MM.1S (cell line): ENCODE measurements around the gene ENG.
"Not testable (repeated sequence)": the region's sequence is repeated elsewhere in the genome, so short reads cannot be mapped to it uniquely, and the experiment has no call there.

Experiments
- DNase-seq: peaks from one replicate; pipeline ENCODE4 v3.0.0-alpha.2; 2015
- H2AFZ ChIP-seq: fragments of 300-600 bp; sonication (generic); 2 replicates; pipeline ENCODE4 v1.6.0; 2016; ENCODE audit warnings: antibody characterized with exemption, low read length
- H3F3A ChIP-seq: fragments of 300-600 bp; sonication (generic); 2 replicates; pipeline ENCODE4 v1.6.1; 2016; ENCODE audit warnings: mild to moderate bottlenecking, antibody characterized with exemption, low read length, moderate library complexity, mixed read lengths; ENCODE audit not compliant: insufficient read depth
- H3K27ac ChIP-seq: fragments of 300-600 bp; sonication (generic); 2 replicates; pipeline ENCODE4 v1.5.1; 2016; ENCODE audit warnings: mild to moderate bottlenecking, low read length
- H3K27me3 ChIP-seq: fragments of 300-600 bp; sonication (generic); replicated peaks from 2 replicates; pipeline ENCODE4 v1.6.0; 2016; ENCODE audit warnings: low read length; ENCODE audit not compliant: insufficient read depth
- H3K36me3 ChIP-seq: fragments of 300-600 bp; sonication (generic); replicated peaks from 2 replicates; pipeline ENCODE4 v1.6.1; 2016; ENCODE audit warnings: mild to moderate bottlenecking, low read length, mixed read lengths; ENCODE audit not compliant: insufficient read depth
- H3K4me1 ChIP-seq: fragments of 300-600 bp; sonication (generic); 2 replicates; pipeline ENCODE4 v1.6.1; 2016; ENCODE audit warnings: low read length, mixed read lengths
- H3K4me2 ChIP-seq: fragments of 300-600 bp; sonication (generic); 2 replicates; pipeline ENCODE4 v1.6.0; 2016; ENCODE audit warnings: low read depth, low read length
- H3K4me3 ChIP-seq: fragments of 300-600 bp; sonication (generic); 2 replicates; pipeline ENCODE4 v1.5.1; 2016; ENCODE audit warnings: low read length, mixed read lengths
- H3K79me2 ChIP-seq: fragments of 300-600 bp; sonication (generic); 2 replicates; pipeline ENCODE4 v1.6.1; 2016; ENCODE audit warnings: mixed run types, low read length, mixed read lengths
- H3K9ac ChIP-seq: fragments of 300-600 bp; sonication (generic); 2 replicates; pipeline ENCODE4 v1.6.1; 2016; ENCODE audit warnings: low read length, mixed read lengths
- H3K9me2 ChIP-seq: fragments of 300-600 bp; sonication (generic); replicated peaks from 2 replicates; pipeline ENCODE4 v1.6.1; 2016; ENCODE audit warnings: mild to moderate bottlenecking, low read length, mixed read lengths; ENCODE audit not compliant: insufficient read depth
- H3K9me3 ChIP-seq: fragments of 300-600 bp; sonication (generic); replicated peaks from 2 replicates; pipeline ENCODE4 v1.6.1; 2016; ENCODE audit warnings: mild to moderate bottlenecking, low read length, mixed read lengths; ENCODE audit not compliant: insufficient read depth
- H4K20me1 ChIP-seq: fragments of 300-600 bp; sonication (generic); 2 replicates; pipeline ENCODE4 v1.6.1; 2016; ENCODE audit warnings: mild to moderate bottlenecking, low read length, moderate library complexity, mixed read lengths; ENCODE audit not compliant: insufficient read depth
- EZH2 ChIP-seq: fragments of 300-600 bp; sonication (generic); optimal IDR thresholded peaks from 2 replicates; pipeline ENCODE3; 2017; ENCODE audit warnings: low read depth, mild to moderate bottlenecking, antibody characterized with exemption, low read length, mixed read lengths
- EZH2phosphoT487 ChIP-seq: fragments of 300-600 bp; sonication (generic); IDR thresholded peaks from 2 replicates; pipeline ENCODE4 v1.6.1; 2018; ENCODE audit warnings: antibody characterized with exemption, low read length
- TF ChIP-seq, protein P1 (sequence below): fragments of 300-600 bp; sonication (generic); IDR thresholded peaks from 2 replicates; pipeline ENCODE4 v1.5.1; 2016; ENCODE audit warnings: antibody characterized with exemption, low read length, mixed read lengths

Gene ENG

DNA sequence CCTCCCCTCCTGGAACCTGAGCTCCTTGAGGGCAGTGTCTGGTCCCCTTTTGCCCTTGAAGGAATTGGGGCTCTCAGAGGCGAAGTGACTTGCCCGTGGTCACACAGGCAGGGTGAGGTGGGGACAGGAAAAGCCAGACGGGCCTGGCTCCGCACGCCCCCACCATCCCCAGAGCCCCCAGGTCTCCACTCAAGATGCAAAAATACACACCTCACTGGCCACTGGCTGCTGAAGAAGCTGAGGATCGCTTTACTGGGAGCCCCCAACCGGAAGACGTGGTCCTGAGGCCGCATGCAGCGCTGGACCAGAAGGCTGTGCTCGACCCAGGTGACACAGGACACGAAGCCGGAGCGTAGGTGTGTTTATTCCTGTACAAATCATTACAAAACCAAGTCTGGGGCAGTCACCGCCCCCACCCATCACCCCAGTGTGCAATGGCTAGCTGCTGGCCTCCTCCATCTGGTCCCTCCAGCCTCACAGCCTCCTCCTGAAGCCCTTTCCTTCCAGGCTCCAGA, 30.6 kb upstream of the ENG start:
- Histone ChIP-seq H3K36me3 (no peaks in the 10 kb centered on the region), H3K27ac (no peak overlapping the region), H4K20me1 (no peaks in the 10 kb centered on the region), H2AFZ (no peak overlapping the region), H3K27me3 (no peaks in the 10 kb centered on the region), H3K4me1 (no peaks in the 10 kb centered on the region), H3K79me2 (no peaks in the 10 kb centered on the region), H3K9me2 (no peaks in the 10 kb centered on the region), H3K4me3 (no peak overlapping the region), H3K4me2 (no peak overlapping the region), H3F3A (no peaks in the 10 kb centered on the region), H3K9ac (no peak overlapping the region), H3K9me3 (no peaks in the 10 kb centered on the region)
- TF ChIP-seq, protein P1, sequence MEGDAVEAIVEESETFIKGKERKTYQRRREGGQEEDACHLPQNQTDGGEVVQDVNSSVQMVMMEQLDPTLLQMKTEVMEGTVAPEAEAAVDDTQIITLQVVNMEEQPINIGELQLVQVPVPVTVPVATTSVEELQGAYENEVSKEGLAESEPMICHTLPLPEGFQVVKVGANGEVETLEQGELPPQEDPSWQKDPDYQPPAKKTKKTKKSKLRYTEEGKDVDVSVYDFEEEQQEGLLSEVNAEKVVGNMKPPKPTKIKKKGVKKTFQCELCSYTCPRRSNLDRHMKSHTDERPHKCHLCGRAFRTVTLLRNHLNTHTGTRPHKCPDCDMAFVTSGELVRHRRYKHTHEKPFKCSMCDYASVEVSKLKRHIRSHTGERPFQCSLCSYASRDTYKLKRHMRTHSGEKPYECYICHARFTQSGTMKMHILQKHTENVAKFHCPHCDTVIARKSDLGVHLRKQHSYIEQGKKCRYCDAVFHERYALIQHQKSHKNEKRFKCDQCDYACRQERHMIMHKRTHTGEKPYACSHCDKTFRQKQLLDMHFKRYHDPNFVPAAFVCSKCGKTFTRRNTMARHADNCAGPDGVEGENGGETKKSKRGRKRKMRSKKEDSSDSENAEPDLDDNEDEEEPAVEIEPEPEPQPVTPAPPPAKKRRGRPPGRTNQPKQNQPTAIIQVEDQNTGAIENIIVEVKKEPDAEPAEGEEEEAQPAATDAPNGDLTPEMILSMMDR: no peak
- no peak for TF ChIP-seq EZH2phosphoT487
- TF ChIP-seq EZH2: no peak
- DNase-seq: no peak

DNA sequence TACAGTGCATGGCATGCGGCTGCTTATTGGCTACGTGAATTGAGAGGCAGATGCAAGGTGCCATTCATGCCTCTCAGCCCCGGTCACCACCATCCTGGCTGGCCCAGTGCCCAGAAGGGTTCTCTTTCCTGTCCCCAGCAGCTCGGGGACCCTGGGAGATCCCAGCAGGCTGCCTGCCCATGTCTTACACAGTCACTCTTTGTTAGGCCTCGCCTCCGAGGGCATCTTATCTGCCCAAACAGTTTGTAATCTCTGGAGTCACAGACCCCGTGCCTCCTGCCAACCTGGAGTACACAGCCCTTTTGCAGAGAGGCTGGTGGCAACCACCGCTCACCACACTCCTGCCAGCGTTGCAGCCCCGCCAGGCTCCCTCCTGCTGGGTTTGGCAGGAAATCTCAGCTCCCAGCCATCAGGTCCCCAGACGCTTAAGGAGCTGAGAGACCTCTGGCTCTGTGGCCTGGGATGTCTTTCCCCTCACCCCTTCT, 30.0 kb upstream of the ENG start:
- TF ChIP-seq EZH2 (no peak), EZH2phosphoT487 (no peak)
- TF ChIP-seq, protein P1: no peak
- Histone ChIP-seq H3K9me2 (no peaks in the 10 kb centered on the region), H3K9me3 (no peaks in the 10 kb centered on the region), H3K36me3 (no peaks in the 10 kb centered on the region), H3K27ac (no peak overlapping the region), H3K4me1 (no peaks in the 10 kb centered on the region), H4K20me1 (no peaks in the 10 kb centered on the region), H2AFZ (no peak overlapping the region), H3F3A (no peaks in the 10 kb centered on the region), H3K79me2 (no peaks in the 10 kb centered on the region), H3K9ac (no peak overlapping the region), H3K27me3 (no peaks in the 10 kb centered on the region), H3K4me2 (no peak overlapping the region), H3K4me3 (no peak overlapping the region)
- DNase-seq: no peak

DNA sequence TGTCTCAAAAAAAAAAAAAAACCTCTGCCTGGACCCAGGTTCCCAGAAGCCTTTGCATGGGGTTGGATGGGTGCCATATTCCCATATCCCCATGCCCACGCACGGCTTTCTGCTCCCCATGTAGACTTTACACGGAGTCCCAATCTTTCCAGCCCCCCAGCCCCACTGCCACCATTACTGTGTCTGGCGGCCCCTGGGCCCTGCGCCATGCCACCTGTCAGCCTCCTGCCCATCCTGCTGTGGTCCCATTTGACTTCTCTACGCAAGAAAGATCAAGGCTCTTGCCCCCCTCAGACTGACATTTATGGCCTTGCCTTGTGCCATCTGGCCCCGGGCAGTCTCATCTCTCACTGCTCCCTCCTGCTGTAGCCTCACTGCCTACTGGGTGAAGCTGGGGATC, 29.5 kb upstream of the ENG start:
- Histone ChIP-seq H3K4me1 (no peaks in the 10 kb centered on the region), H3K9me2 (no peaks in the 10 kb centered on the region), H3K9me3 (no peaks in the 10 kb centered on the region), H3K36me3 (no peaks in the 10 kb centered on the region), H3K4me3 (no peak overlapping the region), H3K4me2 (no peak overlapping the region), H3F3A (no peaks in the 10 kb centered on the region), H3K27ac (no peak overlapping the region), H2AFZ (no peak overlapping the region), H3K79me2 (no peaks in the 10 kb centered on the region), H3K27me3 (no peaks in the 10 kb centered on the region), H3K9ac (no peak overlapping the region), H4K20me1 (no peaks in the 10 kb centered on the region)
- TF ChIP-seq EZH2phosphoT487 (no peak), EZH2 (no peak)
- TF ChIP-seq, protein P1: no peak
- no peak for DNase-seq

DNA sequence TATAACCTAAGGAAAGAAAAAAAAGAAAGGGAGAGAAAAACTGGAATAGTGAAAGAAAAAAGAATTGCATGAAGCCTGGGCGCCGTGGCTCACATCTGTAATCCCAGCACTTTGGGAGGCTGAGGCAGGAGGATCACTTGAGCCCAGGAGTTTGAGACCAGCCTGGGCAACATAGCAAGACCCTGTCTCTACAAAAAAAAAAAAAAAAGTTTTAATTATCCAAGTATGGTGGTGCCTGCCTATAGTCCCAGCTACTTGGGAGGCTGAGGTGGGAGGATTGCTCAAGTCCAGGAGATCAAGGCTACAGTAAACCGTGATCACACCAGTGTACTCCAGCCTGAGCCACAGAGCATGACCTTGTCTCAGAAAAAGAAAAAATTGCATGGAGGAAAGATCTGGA, 27.3 kb upstream of the ENG start:
- not testable (repeated sequence) for H3K4me3 ChIP-seq, H3K9ac ChIP-seq, H3K9me3 ChIP-seq, H4K20me1 ChIP-seq, H3K4me1 ChIP-seq, H3K4me2 ChIP-seq, H3F3A ChIP-seq, H3K9me2 ChIP-seq, H3K27ac ChIP-seq, H2AFZ ChIP-seq, H3K27me3 ChIP-seq, H3K79me2 ChIP-seq, H3K36me3 ChIP-seq, DNase-seq
